Anterior cingulate cortex (tissue), 58 donors: ENCODE measurements around the gene TTC23L.
"Not testable (repeated sequence)": the region's sequence is repeated elsewhere in the genome, so short reads cannot be mapped to it uniquely, and the experiment has no call there.

Source experiments
- DNase-seq, 58 donors: peaks; one replicate each; lab custom pipeline; 2025; lab: John Stamatoyannopoulos, UW

The TTC23L gene

GRCh38 chr5:34838785-34839714 lies at the start of gene TTC23L:
Gene TTC23L, plus strand, starts transcription at chr5:34839164. Its CDS starts 1,508 bp downstream, at chr5:34840672.
- peak; percentile 47 to 91 (median 80) for DNase-seq

GRCh38 chr5:34789639-34790038 lies 49.3 kb upstream of the TTC23L start:
- no peak for DNase-seq

- no peak for DNase-seq
Measured at GRCh38 chr5:34790069-34790468, 48.9 kb upstream of the TTC23L start.

GRCh38 chr5:34791761-34792244 lies 47.2 kb upstream of the TTC23L start:
- no peak for DNase-seq

GRCh38 chr5:34802834-34803563 lies 36.0 kb upstream of the TTC23L start:
- no peak for DNase-seq

GRCh38 chr5:34803974-34804732 lies 34.8 kb upstream of the TTC23L start:
- DNase-seq, result peak in 1 of 58 donors; percentile 3

GRCh38 chr5:34804913-34805312 lies 34.1 kb upstream of the TTC23L start:
- no peak for DNase-seq

- DNase-seq, result no peak
Measured at GRCh38 chr5:34806532-34806931, 32.4 kb upstream of the TTC23L start.

- DNase-seq, result no peak
Measured at GRCh38 chr5:34811706-34812105, 27.3 kb upstream of the TTC23L start.

GRCh38 chr5:34813509-34813908 lies 25.5 kb upstream of the TTC23L start:
- DNase-seq, result no peak

- DNase-seq, result no peak
Measured at GRCh38 chr5:34817558-34818351, 21.2 kb upstream of the TTC23L start.

- DNase-seq, result no peak
Measured at GRCh38 chr5:34818717-34819116, 20.2 kb upstream of the TTC23L start.

- DNase-seq, result no peak
Measured at GRCh38 chr5:34820593-34820992, 18.4 kb upstream of the TTC23L start.

GRCh38 chr5:34822956-34823715 lies 15.8 kb upstream of the TTC23L start:
- no peak for DNase-seq

- no peak for DNase-seq
Measured at GRCh38 chr5:34826347-34826746, 12.6 kb upstream of the TTC23L start.

- no peak for DNase-seq
Measured at GRCh38 chr5:34827588-34828506, 11.1 kb upstream of the TTC23L start.

GRCh38 chr5:34830827-34831226 lies 8.1 kb upstream of the TTC23L start:
- DNase-seq, result not testable (repeated sequence)

- no peak for DNase-seq
Measured at GRCh38 chr5:34831303-34831702, 7.7 kb upstream of the TTC23L start.
